Measurements from ENCODE around the gene PALLD.

DNA sequence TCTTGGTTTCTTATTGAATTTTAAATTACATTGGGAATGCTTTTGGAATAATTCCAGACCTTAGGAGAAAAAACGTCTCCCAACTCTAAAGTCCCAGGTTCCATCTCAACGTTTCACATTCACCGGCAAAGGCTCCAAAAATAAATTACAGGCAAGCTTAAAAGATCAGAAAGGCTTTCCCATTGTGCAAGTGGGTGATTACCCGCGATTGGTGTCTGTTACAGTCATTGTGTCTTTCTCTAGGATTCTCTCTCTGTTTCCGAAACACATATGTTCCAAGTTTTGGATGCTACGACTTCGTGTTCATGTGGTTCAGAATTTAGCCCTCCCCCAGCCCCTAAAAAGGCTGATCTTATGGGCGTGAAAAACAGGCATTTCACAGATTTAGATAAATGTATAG is 41.8 kb downstream of the PALLD start:
- TF ChIP-seq, protein P1, sequence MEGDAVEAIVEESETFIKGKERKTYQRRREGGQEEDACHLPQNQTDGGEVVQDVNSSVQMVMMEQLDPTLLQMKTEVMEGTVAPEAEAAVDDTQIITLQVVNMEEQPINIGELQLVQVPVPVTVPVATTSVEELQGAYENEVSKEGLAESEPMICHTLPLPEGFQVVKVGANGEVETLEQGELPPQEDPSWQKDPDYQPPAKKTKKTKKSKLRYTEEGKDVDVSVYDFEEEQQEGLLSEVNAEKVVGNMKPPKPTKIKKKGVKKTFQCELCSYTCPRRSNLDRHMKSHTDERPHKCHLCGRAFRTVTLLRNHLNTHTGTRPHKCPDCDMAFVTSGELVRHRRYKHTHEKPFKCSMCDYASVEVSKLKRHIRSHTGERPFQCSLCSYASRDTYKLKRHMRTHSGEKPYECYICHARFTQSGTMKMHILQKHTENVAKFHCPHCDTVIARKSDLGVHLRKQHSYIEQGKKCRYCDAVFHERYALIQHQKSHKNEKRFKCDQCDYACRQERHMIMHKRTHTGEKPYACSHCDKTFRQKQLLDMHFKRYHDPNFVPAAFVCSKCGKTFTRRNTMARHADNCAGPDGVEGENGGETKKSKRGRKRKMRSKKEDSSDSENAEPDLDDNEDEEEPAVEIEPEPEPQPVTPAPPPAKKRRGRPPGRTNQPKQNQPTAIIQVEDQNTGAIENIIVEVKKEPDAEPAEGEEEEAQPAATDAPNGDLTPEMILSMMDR (optimal IDR thresholded peaks at IDR 0.05 in 1 of 3, IDR thresholded peaks at IDR 0.05 in 1 of 3, conservative IDR thresholded peaks at IDR 0.05 in 1 of 3; ENCODE audit: extremely low read depth in 1 of 3, insufficient read depth in 2 of 3, low read length in 3 of 3): no peak
- TF ChIP-seq EZH2 (IDR thresholded peaks at IDR 0.05; ENCODE audit: low read length): no peak

Measured in keratinocyte (primary cell).